IMR-90 (cell line): ENCODE results near the gene ERC2.

ENCODE experiments used
- BHLHE40 ChIP-seq: fragments of 150-350 bp; IDR thresholded peaks from 2 replicates; pipeline ENCODE4 v1.6.1; 2016; ENCODE audit warnings: mild to moderate bottlenecking, low read depth, low read length
- CEBPB ChIP-seq: IDR thresholded peaks from 2 replicates; pipeline ENCODE4 v1.6.1; 2012; ENCODE audit warnings: low read depth, low read length, improper control_type of control experiment
- CHD1 ChIP-seq: IDR thresholded peaks from 2 replicates; pipeline ENCODE4 v1.6.1; 2012; ENCODE audit warnings: low read depth, low read length, improper control_type of control experiment
- CTCF ChIP-seq: conservative IDR thresholded peaks from 2 replicates; pipeline ENCODE4 v1.5.1; 2012; ENCODE audit warnings: mild to moderate bottlenecking, low read depth, low read length, improper control_type of control experiment
- FOS ChIP-seq: fragments of 150-350 bp; IDR thresholded peaks from 2 replicates; pipeline ENCODE4 v1.6.1; 2016; ENCODE audit warnings: low read depth, low read length
- MAFK ChIP-seq: IDR thresholded peaks from 2 replicates; pipeline ENCODE4 v1.6.1; 2012; ENCODE audit warnings: low read depth, low read length, improper control_type of control experiment
- MAZ ChIP-seq: IDR thresholded peaks from 2 replicates; pipeline ENCODE4 v1.6.1; 2012; ENCODE audit warnings: low read depth, mild to moderate bottlenecking, low read length, improper control_type of control experiment, moderate library complexity, borderline replicate concordance
- MXI1 ChIP-seq: IDR thresholded peaks from 2 replicates; pipeline ENCODE4 v1.6.1; 2012; ENCODE audit warnings: low read depth, mild to moderate bottlenecking, low read length, moderate library complexity, borderline replicate concordance
- POLR2A ChIP-seq: IDR thresholded peaks from 2 replicates; pipeline ENCODE4 v1.6.1; 2012; ENCODE audit warnings: mild to moderate bottlenecking, low read depth, low read length
- RAD21 ChIP-seq: IDR thresholded peaks from 2 replicates; pipeline ENCODE4 v1.6.1; 2012; ENCODE audit warnings: low read length, improper control_type of control experiment
- RCOR1 ChIP-seq: IDR thresholded peaks from 2 replicates; pipeline ENCODE4 v1.6.1; 2012; ENCODE audit warnings: mild to moderate bottlenecking, low read length, improper control_type of control experiment; ENCODE audit not compliant: insufficient replicate concordance
- RFX5 ChIP-seq: IDR thresholded peaks from 2 replicates; pipeline ENCODE4 v1.8.0; 2012; ENCODE audit warnings: low read depth, mild to moderate bottlenecking, low read length, moderate library complexity
- SMC3 ChIP-seq: fragments of 150-350 bp; IDR thresholded peaks from 2 replicates; pipeline ENCODE4 v1.6.1; 2016; ENCODE audit warnings: low read depth, mild to moderate bottlenecking, antibody characterized with exemption, low read length, moderate library complexity
- USF2 ChIP-seq: fragments of 150-350 bp; IDR thresholded peaks from 2 replicates; pipeline ENCODE4 v1.6.1; 2017; ENCODE audit warnings: mild to moderate bottlenecking, antibody characterized with exemption, low read length, low read depth

- TF ChIP-seq CTCF (no peak), RAD21 (no peak), USF2 (no peak), POLR2A (no peak), FOS (no peak), MAFK (no peak), MAZ (no peak), CEBPB (no peak), RFX5 (no peak), MXI1 (no peak), BHLHE40 (no peak), SMC3 (no peak), RCOR1 (no peak), CHD1 (no peak)
These were observed 935.5 kb downstream of the ERC2 start for GRCh38 chr3:55532806-55533205.
